Right forelimb (tissue), 1 donor: ENCODE data around the gene RNU11.
"Not testable (repeated sequence)": the region's sequence is repeated elsewhere in the genome, so short reads cannot be mapped to it uniquely, and the experiment has no call there.

Source experiments
- DNase-seq: peaks from one replicate; pipeline ENCODE4 v3.0.0-alpha.2; 2018

Gene RNU11

GRCh38 chr1:28648474-28649198, at the start of gene RNU11:
TSS of gene RNU11 (plus strand) at chr1:28648600.
- DNase-seq: peak; percentile 87

- DNase-seq: no peak
Measured at GRCh38 chr1:28601696-28602095, 46.7 kb upstream of the RNU11 start.

- peak; percentile 70 for DNase-seq
Measured at GRCh38 chr1:28602536-28603439, 45.6 kb upstream of the RNU11 start.

GRCh38 chr1:28604411-28604810, 44.0 kb upstream of the RNU11 start:
- no peak for DNase-seq

- no peak for DNase-seq
Measured at GRCh38 chr1:28604962-28605361, 43.4 kb upstream of the RNU11 start.

GRCh38 chr1:28606771-28607170, 41.6 kb upstream of the RNU11 start:
- no peak for DNase-seq

- no peak for DNase-seq
Measured at GRCh38 chr1:28613175-28613574, 35.2 kb upstream of the RNU11 start.

GRCh38 chr1:28631713-28632112, 16.7 kb upstream of the RNU11 start:
- DNase-seq: no peak

- no peak for DNase-seq
Measured at GRCh38 chr1:28632560-28632959, 15.8 kb upstream of the RNU11 start.

GRCh38 chr1:28640766-28641165, 7.6 kb upstream of the RNU11 start:
- no peak for DNase-seq

- DNase-seq: no peak
Measured at GRCh38 chr1:28642056-28642846, 6.1 kb upstream of the RNU11 start.

GRCh38 chr1:28642847-28643635, 5.4 kb upstream of the RNU11 start, which contains the start of gene TAF12:
TSS of gene TAF12 (minus strand) at chr1:28643067. CDS start at chr1:28622081, 20,986 bp downstream.
- DNase-seq: peak; percentile 97

- no peak for DNase-seq
Measured at GRCh38 chr1:28644494-28644893, 3.9 kb upstream of the RNU11 start.

GRCh38 chr1:28645406-28645805, 3.0 kb upstream of the RNU11 start:
- not testable (repeated sequence) for DNase-seq

GRCh38 chr1:28646040-28646439, 2.4 kb upstream of the RNU11 start:
- DNase-seq: no peak

- peak; percentile 93 for DNase-seq
Measured at GRCh38 chr1:28648008-28648473, 359 bp upstream of the RNU11 start.

- not testable (repeated sequence) for DNase-seq
Measured at GRCh38 chr1:28653063-28653462, 4.7 kb downstream of the RNU11 start.

GRCh38 chr1:28653870-28654269, 5.5 kb downstream of the RNU11 start:
- not testable (repeated sequence) for DNase-seq

- DNase-seq: not testable (repeated sequence)
Measured at GRCh38 chr1:28655448-28656311, 7.3 kb downstream of the RNU11 start.

- no peak for DNase-seq
Measured at GRCh38 chr1:28656335-28656734, 7.9 kb downstream of the RNU11 start.

- no peak for DNase-seq
Measured at GRCh38 chr1:28663871-28664470, 15.6 kb downstream of the RNU11 start.
